Activated gamma-delta T cell (primary cell): ENCODE results near the gene PBX2.
"Not testable (repeated sequence)": the region's sequence is repeated elsewhere in the genome, so short reads cannot be mapped to it uniquely, and the experiment has no call there.

Experiments
- DNase-seq: peaks from one replicate; lab custom pipeline; 2025; lab: John Stamatoyannopoulos, UW
- total RNA-seq, 2 donors: gene quantifications; one replicate each; lab custom pipeline; 2026; lab: John Stamatoyannopoulos, UW

PBX2 gene
- total RNA-seq: 54.7 to 64.1 reads per million in 2 donors

- DNase-seq: peak; percentile 37
Measured at GRCh38 chr6:32190054-32190851, at the start of gene PBX2. Gene PBX2 (minus strand): TSS chr6:32190202. CDS start chr6:32189915, 287 bp downstream.

- DNase-seq: no peak
Measured at GRCh38 chr6:32239462-32239861, 49.5 kb upstream of the PBX2 start.

GRCh38 chr6:32234934-32235333 is 44.9 kb upstream of the PBX2 start:
- no peak for DNase-seq

- DNase-seq: no peak
Measured at GRCh38 chr6:32226434-32226833, 36.4 kb upstream of the PBX2 start.

- DNase-seq: no peak
Measured at GRCh38 chr6:32224696-32225095, 34.7 kb upstream of the PBX2 start.

GRCh38 chr6:32223258-32224235 is 33.5 kb upstream of the PBX2 start, which contains the start of gene NOTCH4:
Gene NOTCH4 (minus strand): TSS chr6:32224067. CDS start chr6:32223928, 139 bp downstream.
- no peak for DNase-seq

GRCh38 chr6:32222333-32223230 is 32.6 kb upstream of the PBX2 start:
- DNase-seq: no peak

GRCh38 chr6:32220021-32220420 is 30.0 kb upstream of the PBX2 start:
- no peak for DNase-seq

- DNase-seq: no peak
Measured at GRCh38 chr6:32218167-32218566, 28.2 kb upstream of the PBX2 start.

GRCh38 chr6:32216998-32217397 is 27.0 kb upstream of the PBX2 start:
- no peak for DNase-seq

GRCh38 chr6:32216285-32216684 is 26.3 kb upstream of the PBX2 start:
- no peak for DNase-seq

- no peak for DNase-seq
Measured at GRCh38 chr6:32215617-32216016, 25.6 kb upstream of the PBX2 start.

GRCh38 chr6:32214126-32214525 is 24.1 kb upstream of the PBX2 start:
- no peak for DNase-seq

GRCh38 chr6:32213649-32214048 is 23.6 kb upstream of the PBX2 start:
- DNase-seq: no peak

GRCh38 chr6:32212076-32212760 is 22.2 kb upstream of the PBX2 start:
- no peak for DNase-seq

GRCh38 chr6:32211432-32211831 is 21.4 kb upstream of the PBX2 start:
- not testable (repeated sequence) for DNase-seq

- DNase-seq: no peak
Measured at GRCh38 chr6:32210191-32210601, 20.2 kb upstream of the PBX2 start.

GRCh38 chr6:32208996-32209395 is 19.0 kb upstream of the PBX2 start:
- DNase-seq: no peak

- DNase-seq: no peak
Measured at GRCh38 chr6:32204268-32204715, 14.3 kb upstream of the PBX2 start.

- no peak for DNase-seq
Measured at GRCh38 chr6:32203426-32204267, 13.6 kb upstream of the PBX2 start.
